GM23338 (cell line): ENCODE results near the gene SCNN1G. TPM values are rescaled to one million over a fixed set of nuclear protein-coding genes. Genes with fewer than 3 reads are reported as not detected.
A peak's percentile ranks its signal among the peaks of the same experiment; 100 is the strongest.

Experiments
- ATAC-seq: fragments of 200-7000 bp; cut with Tn5 transposase; 3 replicates; pipeline ENCODE4 v1.9.1; 2020
- DNase-seq: peaks from one replicate; pipeline ENCODE4 v3.0.0-alpha.2; 2015; ENCODE audit warnings: low spot score
- H2AFZ ChIP-seq: fragments of 200-600 bp; sonication (generic); 2 replicates; pipeline ENCODE4 v1.8.0; 2016; ENCODE audit warnings: antibody characterized with exemption, mild to moderate bottlenecking, moderate library complexity
- H3F3A ChIP-seq: fragments of 200-600 bp; sonication (generic); replicated peaks from 2 replicates; pipeline ENCODE4 v1.8.0; 2017; ENCODE audit warnings: antibody characterized with exemption, mixed run types, low read depth
- H3K27ac ChIP-seq: fragments of 200-600 bp; sonication (generic); 2 replicates; pipeline ENCODE4 v1.6.1; 2016; ENCODE audit warnings: low read depth
- H3K27me3 ChIP-seq: fragments of 200-600 bp; sonication (generic); 2 replicates; pipeline ENCODE4 v1.8.0; 2016; ENCODE audit warnings: mild to moderate bottlenecking, mixed run types, moderate library complexity; ENCODE audit not compliant: insufficient read depth
- H3K36me3 ChIP-seq: fragments of 200-600 bp; sonication (generic); 2 replicates; pipeline ENCODE4 v1.8.0; 2016; ENCODE audit warnings: mild to moderate bottlenecking; ENCODE audit not compliant: insufficient read depth
- H3K4me1 ChIP-seq: fragments of 200-600 bp; sonication (generic); 2 replicates; pipeline ENCODE4 v1.8.0; 2016; ENCODE audit warnings: mild to moderate bottlenecking, moderate library complexity; ENCODE audit not compliant: insufficient read depth
- H3K4me2 ChIP-seq: fragments of 200-600 bp; sonication (generic); 2 replicates; pipeline ENCODE4 v1.7.1; 2017; ENCODE audit warnings: mixed run types
- H3K4me3 ChIP-seq: fragments of 200-600 bp; sonication (generic); 2 replicates; pipeline ENCODE4 v1.6.1; 2016; ENCODE audit warnings: mixed run types
- H3K79me2 ChIP-seq: fragments of 200-600 bp; sonication (generic); replicated peaks from 2 replicates; pipeline ENCODE4 v1.8.0; 2017; ENCODE audit warnings: mild to moderate bottlenecking; ENCODE audit not compliant: insufficient read depth
- H3K9me2 ChIP-seq: fragments of 200-600 bp; sonication (generic); 2 replicates; pipeline ENCODE4 v1.8.0; 2017; ENCODE audit not compliant: insufficient read depth
- H4K20me1 ChIP-seq: fragments of 200-600 bp; sonication (generic); replicated peaks from 2 replicates; pipeline ENCODE4 v1.8.0; 2017; ENCODE audit warnings: mild to moderate bottlenecking; ENCODE audit not compliant: insufficient read depth
- H3K27ac Mint-ChIP-seq: 2 replicates; pipeline ENCODE4 v1.8.0; 2020; ENCODE audit warnings: inconsistent platforms, mild to moderate bottlenecking, moderate library complexity, mixed read lengths
- H3K27me3 Mint-ChIP-seq: 3 replicates; pipeline ENCODE4 v1.8.0; 2022; ENCODE audit warnings: low read depth, mild to moderate bottlenecking, moderate library complexity, mixed read lengths, inconsistent platforms; ENCODE audit not compliant: insufficient read depth, poor library complexity
- H3K36me3 Mint-ChIP-seq: 3 replicates; pipeline ENCODE4 v1.8.0; 2021; ENCODE audit warnings: low read depth, mild to moderate bottlenecking, inconsistent platforms, moderate library complexity, mixed read lengths
- H3K4me1 Mint-ChIP-seq: 3 replicates; pipeline ENCODE4 v1.8.0; 2020; ENCODE audit warnings: mild to moderate bottlenecking, inconsistent platforms, mixed read lengths
- H3K4me3 Mint-ChIP-seq: 3 replicates; pipeline ENCODE4 v1.8.0; 2021; ENCODE audit warnings: moderate library complexity, mild to moderate bottlenecking, inconsistent platforms, mixed read lengths
- H3K9me3 Mint-ChIP-seq: 3 replicates; pipeline ENCODE4 v1.8.0; 2020; ENCODE audit warnings: moderate library complexity, mild to moderate bottlenecking, inconsistent platforms, mixed read lengths
- CREB1 ChIP-seq: fragments of 250-450 bp; sonication (Bioruptor Pico); IDR thresholded peaks from 2 replicates; pipeline ENCODE4 v1.5.0; 2020; ENCODE audit warnings: low read depth, mild to moderate bottlenecking, moderate library complexity
- JUNB ChIP-seq: IDR thresholded peaks from one replicate; pipeline ENCODE4 v1.6.1; 2016; ENCODE audit warnings: antibody characterized with exemption; ENCODE audit not compliant: unreplicated experiment
- NANOG ChIP-seq: IDR thresholded peaks from 2 replicates; pipeline ENCODE4 v1.6.1; 2016; ENCODE audit warnings: antibody characterized with exemption, borderline replicate concordance
- POLR2AphosphoS5 ChIP-seq: IDR thresholded peaks from 2 replicates; pipeline ENCODE4 v1.6.1; 2016; ENCODE audit warnings: antibody characterized with exemption, low read depth
- REST ChIP-seq: IDR thresholded peaks from one replicate; pipeline ENCODE4 v1.6.1; 2018; ENCODE audit warnings: antibody characterized with exemption; ENCODE audit not compliant: unreplicated experiment
- STAT1 ChIP-seq: IDR thresholded peaks from one replicate; pipeline ENCODE4 v1.6.1; 2016; ENCODE audit warnings: antibody characterized with exemption; ENCODE audit not compliant: unreplicated experiment
- ZNF114 ChIP-seq: fragments of 250-450 bp; sonication (Bioruptor Pico); IDR thresholded peaks from 2 replicates; pipeline ENCODE4 v1.5.0; 2020; ENCODE audit warnings: mild to moderate bottlenecking, moderate library complexity
- ZNF331 ChIP-seq: fragments of 250-450 bp; sonication (Bioruptor Pico); IDR thresholded peaks from 2 replicates; pipeline ENCODE4 v1.5.0; 2020; ENCODE audit warnings: low read depth, mild to moderate bottlenecking, moderate library complexity
- polyA plus RNA-seq: library from polyadenylated mRNA; unstranded; fragments of >200 nt; fragmentation: Nextera tagmentation; extraction: Ambion mirVana; gene quantifications from 2 replicates; pipeline ENCODE4 v1.2.1, GENCODE V29; 2016
- total RNA-seq: library from RNA; depleted of rRNA; stranded (reverse); fragments of >200 nt; shearing (Covaris generic); gene quantifications from 2 replicates; pipeline ENCODE4 v1.2.3, GENCODE V29; 2014
- TF ChIP-seq, protein P1 (sequence below): IDR thresholded peaks from 2 replicates; pipeline ENCODE4 v1.6.1; 2016; ENCODE audit warnings: antibody characterized with exemption
- TF ChIP-seq, protein P2 (sequence below): fragments of 250-450 bp; sonication (Bioruptor Pico); IDR thresholded peaks from 2 replicates; pipeline ENCODE4 v1.5.0; 2020; ENCODE audit warnings: mild to moderate bottlenecking, moderate library complexity
- TF ChIP-seq, protein P3 (sequence below), 2 experiments: fragments of 200-600 bp in 1 of 2; sonication (generic) in 1 of 2; conservative IDR thresholded peaks; 2 replicates each; pipeline versions ENCODE4 v1.5.1 to v1.6.1; 2016 to 2017; ENCODE audit warnings: antibody characterized with exemption in 2 of 2, low read depth in 2 of 2, mild to moderate bottlenecking in 2 of 2, moderate library complexity in 1 of 2

Gene SCNN1G
- total and polyA plus RNA-seq, 2 experiments from 2014 or later = 0.97 to 1.1 TPM

DNA sequence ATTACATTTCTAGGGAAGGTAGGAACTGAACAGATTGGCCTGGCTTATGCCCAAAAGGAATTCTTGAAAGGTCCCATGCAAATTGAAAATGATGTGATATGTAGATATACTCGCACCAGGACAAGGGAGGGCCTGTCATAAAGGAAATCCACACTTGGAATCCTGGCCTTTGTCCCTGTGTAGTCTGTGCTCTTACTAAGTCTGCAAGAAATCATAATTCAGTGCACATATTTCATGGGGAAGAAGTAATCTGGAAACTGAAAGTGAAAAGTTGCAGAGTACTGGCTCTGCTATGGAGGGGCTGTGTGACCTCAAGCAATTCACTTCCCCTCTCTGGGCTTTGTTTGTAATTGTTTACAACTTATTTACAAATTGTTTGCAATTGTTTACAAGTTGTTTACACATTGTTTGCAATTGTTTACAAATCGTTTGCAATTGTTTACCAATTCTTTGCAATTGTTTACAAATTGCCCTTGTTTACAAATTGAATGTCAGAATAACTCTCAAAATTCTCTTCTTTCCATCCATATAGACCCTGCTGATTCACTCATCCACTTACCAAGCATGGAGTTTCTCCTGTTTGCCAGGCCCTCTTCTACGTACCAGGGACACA is 12.9 kb downstream of the SCNN1G start:
- Mint-ChIP-seq H3K27ac (no peak overlapping the region), H3K36me3 (no peaks in the 10 kb centered on the region)
- no peaks in the 10 kb centered on the region for H3K9me2 ChIP-seq

More for the DNA sequence above, 12.9 kb downstream of the SCNN1G start:
- peaks cover 4% of the 10 kb centered on the region; the same call in 1 of the 2 replicates for H4K20me1 ChIP-seq
- peak overlapping the region; percentile 52 for H3K4me2 ChIP-seq
- no peak overlapping the region for H2AFZ ChIP-seq
- H3K4me1 ChIP-seq = peaks cover 32% of the 10 kb centered on the region
- no peaks in the 10 kb centered on the region for H3K27me3 ChIP-seq
- no peaks in the 10 kb centered on the region for H3K36me3 ChIP-seq
- peaks cover 3% of the 10 kb centered on the region; the same call in 1 of the 2 replicates for H3F3A ChIP-seq
- Mint-ChIP-seq H3K9me3 (no peaks in the 10 kb centered on the region), H3K4me3 (no peak overlapping the region), H3K27me3 (peaks cover 3% of the 10 kb centered on the region), H3K4me1 (peaks cover 18% of the 10 kb centered on the region)
- TF ChIP-seq ZNF331 = no peak
- TF ChIP-seq, protein P1, sequence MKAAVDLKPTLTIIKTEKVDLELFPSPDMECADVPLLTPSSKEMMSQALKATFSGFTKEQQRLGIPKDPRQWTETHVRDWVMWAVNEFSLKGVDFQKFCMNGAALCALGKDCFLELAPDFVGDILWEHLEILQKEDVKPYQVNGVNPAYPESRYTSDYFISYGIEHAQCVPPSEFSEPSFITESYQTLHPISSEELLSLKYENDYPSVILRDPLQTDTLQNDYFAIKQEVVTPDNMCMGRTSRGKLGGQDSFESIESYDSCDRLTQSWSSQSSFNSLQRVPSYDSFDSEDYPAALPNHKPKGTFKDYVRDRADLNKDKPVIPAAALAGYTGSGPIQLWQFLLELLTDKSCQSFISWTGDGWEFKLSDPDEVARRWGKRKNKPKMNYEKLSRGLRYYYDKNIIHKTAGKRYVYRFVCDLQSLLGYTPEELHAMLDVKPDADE = no peak
- no peak for TF ChIP-seq NANOG
- TF ChIP-seq REST = no peak
- TF ChIP-seq, protein P2, sequence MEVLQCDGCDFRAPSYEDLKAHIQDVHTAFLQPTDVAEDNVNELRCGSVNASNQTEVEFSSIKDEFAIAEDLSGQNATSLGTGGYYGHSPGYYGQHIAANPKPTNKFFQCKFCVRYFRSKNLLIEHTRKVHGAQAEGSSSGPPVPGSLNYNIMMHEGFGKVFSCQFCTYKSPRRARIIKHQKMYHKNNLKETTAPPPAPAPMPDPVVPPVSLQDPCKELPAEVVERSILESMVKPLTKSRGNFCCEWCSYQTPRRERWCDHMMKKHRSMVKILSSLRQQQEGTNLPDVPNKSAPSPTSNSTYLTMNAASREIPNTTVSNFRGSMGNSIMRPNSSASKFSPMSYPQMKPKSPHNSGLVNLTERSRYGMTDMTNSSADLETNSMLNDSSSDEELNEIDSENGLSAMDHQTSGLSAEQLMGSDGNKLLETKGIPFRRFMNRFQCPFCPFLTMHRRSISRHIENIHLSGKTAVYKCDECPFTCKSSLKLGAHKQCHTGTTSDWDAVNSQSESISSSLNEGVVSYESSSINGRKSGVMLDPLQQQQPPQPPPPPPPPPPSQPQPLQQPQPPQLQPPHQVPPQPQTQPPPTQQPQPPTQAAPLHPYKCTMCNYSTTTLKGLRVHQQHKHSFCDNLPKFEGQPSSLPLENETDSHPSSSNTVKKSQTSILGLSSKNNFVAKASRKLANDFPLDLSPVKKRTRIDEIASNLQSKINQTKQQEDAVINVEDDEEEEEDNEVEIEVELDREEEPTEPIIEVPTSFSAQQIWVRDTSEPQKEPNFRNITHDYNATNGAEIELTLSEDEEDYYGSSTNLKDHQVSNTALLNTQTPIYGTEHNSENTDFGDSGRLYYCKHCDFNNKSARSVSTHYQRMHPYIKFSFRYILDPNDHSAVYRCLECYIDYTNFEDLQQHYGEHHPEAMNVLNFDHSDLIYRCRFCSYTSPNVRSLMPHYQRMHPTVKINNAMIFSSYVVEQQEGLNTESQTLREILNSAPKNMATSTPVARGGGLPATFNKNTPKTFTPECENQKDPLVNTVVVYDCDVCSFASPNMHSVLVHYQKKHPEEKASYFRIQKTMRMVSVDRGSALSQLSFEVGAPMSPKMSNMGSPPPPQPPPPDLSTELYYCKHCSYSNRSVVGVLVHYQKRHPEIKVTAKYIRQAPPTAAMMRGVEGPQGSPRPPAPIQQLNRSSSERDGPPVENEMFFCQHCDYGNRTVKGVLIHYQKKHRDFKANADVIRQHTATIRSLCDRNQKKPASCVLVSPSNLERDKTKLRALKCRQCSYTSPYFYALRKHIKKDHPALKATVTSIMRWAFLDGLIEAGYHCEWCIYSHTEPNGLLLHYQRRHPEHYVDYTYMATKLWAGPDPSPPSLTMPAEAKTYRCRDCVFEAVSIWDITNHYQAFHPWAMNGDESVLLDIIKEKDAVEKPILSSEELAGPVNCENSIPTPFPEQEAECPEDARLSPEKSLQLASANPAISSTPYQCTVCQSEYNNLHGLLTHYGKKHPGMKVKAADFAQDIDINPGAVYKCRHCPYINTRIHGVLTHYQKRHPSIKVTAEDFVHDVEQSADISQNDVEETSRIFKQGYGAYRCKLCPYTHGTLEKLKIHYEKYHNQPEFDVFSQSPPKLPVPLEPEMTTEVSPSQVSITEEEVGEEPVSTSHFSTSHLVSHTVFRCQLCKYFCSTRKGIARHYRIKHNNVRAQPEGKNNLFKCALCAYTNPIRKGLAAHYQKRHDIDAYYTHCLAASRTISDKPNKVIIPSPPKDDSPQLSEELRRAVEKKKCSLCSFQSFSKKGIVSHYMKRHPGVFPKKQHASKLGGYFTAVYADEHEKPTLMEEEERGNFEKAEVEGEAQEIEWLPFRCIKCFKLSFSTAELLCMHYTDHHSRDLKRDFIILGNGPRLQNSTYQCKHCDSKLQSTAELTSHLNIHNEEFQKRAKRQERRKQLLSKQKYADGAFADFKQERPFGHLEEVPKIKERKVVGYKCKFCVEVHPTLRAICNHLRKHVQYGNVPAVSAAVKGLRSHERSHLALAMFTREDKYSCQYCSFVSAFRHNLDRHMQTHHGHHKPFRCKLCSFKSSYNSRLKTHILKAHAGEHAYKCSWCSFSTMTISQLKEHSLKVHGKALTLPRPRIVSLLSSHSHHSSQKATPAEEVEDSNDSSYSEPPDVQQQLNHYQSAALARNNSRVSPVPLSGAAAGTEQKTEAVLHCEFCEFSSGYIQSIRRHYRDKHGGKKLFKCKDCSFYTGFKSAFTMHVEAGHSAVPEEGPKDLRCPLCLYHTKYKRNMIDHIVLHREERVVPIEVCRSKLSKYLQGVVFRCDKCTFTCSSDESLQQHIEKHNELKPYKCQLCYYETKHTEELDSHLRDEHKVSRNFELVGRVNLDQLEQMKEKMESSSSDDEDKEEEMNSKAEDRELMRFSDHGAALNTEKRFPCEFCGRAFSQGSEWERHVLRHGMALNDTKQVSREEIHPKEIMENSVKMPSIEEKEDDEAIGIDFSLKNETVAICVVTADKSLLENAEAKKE (CRISPR knock-in tag) = no peak
- TF ChIP-seq ZNF114 = no peak
- no peak for TF ChIP-seq CREB1
- TF ChIP-seq, protein P3, sequence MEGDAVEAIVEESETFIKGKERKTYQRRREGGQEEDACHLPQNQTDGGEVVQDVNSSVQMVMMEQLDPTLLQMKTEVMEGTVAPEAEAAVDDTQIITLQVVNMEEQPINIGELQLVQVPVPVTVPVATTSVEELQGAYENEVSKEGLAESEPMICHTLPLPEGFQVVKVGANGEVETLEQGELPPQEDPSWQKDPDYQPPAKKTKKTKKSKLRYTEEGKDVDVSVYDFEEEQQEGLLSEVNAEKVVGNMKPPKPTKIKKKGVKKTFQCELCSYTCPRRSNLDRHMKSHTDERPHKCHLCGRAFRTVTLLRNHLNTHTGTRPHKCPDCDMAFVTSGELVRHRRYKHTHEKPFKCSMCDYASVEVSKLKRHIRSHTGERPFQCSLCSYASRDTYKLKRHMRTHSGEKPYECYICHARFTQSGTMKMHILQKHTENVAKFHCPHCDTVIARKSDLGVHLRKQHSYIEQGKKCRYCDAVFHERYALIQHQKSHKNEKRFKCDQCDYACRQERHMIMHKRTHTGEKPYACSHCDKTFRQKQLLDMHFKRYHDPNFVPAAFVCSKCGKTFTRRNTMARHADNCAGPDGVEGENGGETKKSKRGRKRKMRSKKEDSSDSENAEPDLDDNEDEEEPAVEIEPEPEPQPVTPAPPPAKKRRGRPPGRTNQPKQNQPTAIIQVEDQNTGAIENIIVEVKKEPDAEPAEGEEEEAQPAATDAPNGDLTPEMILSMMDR (conservative IDR thresholded peaks at IDR 0.05; ENCODE audit: low read depth in 2 of 2) = no peak
- TF ChIP-seq JUNB = no peak
- TF ChIP-seq STAT1 = no peak
- TF ChIP-seq POLR2AphosphoS5 = no peak
- no peaks in the 10 kb centered on the region for H3K79me2 ChIP-seq
- DNase-seq (no peak), ATAC-seq (no peak)
- H3K27ac ChIP-seq = no peak overlapping the region; the same call in 1 of the 2 replicates
- H3K4me3 ChIP-seq = no peak overlapping the region
